K562 (cell line): ENCODE measurements around the gene NUP214. TPM values are rescaled to one million over a fixed set of nuclear protein-coding genes. Genes with fewer than 3 reads are reported as not detected.

Source experiments
- ATAC-seq: fragments of 200-7000 bp; cut with Tn5 transposase; 3 replicates; pipeline ENCODE4 v1.9.1; 2020; ENCODE audit warnings: moderate library complexity
- BruUV-seq: library from RNA; stranded (reverse); fragments of 400-500 nt; replicated peaks from 2 replicates; lab custom pipeline; 2021; lab: Mats Ljungman, UMichigan
- CTCF ChIA-PET: fragments of 300-600 bp; formaldehyde crosslinking; extraction: SDS; loops from one replicate; lab custom pipeline; 2021; ENCODE audit warnings: low intra/inter-chr PET ratio; lab: Yijun Ruan, JAX
- POLR2A ChIA-PET: fragments of 300-600, 350-650 bp; sonication (Branson Sonifier 250); formaldehyde crosslinking; extraction: SDS; loops from one replicate; lab custom pipeline; 2021; ENCODE audit warnings: antibody characterized with exemption, inconsistent platforms; lab: Yijun Ruan, JAX
- DNase-seq, 4 experiments: peaks; one replicate each; pipeline versions ENCODE4 v3.0.0 to v3.0.0-alpha.2; 2011 to 2018; ENCODE audit warnings: low spot score in 3 of 4, mixed read lengths in 3 of 4; ENCODE audit errors: extremely low read depth in 1 of 4
- FAIRE-seq: peaks from 2 replicates; lab custom pipeline; 2011; peaks lifted over from hg19 to GRCh38; lab: Jason Lieb, UNC
- H2AFZ ChIP-seq: 2 replicates; pipeline ENCODE4 v1.6.0; 2011; ENCODE audit warnings: low read depth, low read length, control low read depth, inconsistent platforms
- H3K27ac ChIP-seq: fragments of 200-600 bp; 3 replicates; pipeline ENCODE4 v1.8.0; 2011; ENCODE audit warnings: low read depth, mild to moderate bottlenecking, control low read depth, inconsistent platforms, low read length, moderate library complexity, mixed read lengths; ENCODE audit errors: extremely low read depth
- H3K27me3 ChIP-seq, 2 experiments: fragments of 300-600 bp in 1 of 2; 2 replicates in 1 of 2; 3 replicates in 1 of 2; pipeline versions ENCODE4 v1.6.0 to v1.8.0; 2011; ENCODE audit warnings: inconsistent platforms in 2 of 2, low read length in 2 of 2, mild to moderate bottlenecking in 1 of 2, mixed read lengths in 1 of 2, moderate library complexity in 1 of 2; ENCODE audit not compliant: control insufficient read depth in 2 of 2, insufficient read depth in 2 of 2
- H3K36me3 ChIP-seq: fragments of 300-600 bp; 3 replicates; pipeline ENCODE4 v1.8.0; 2011; ENCODE audit warnings: mild to moderate bottlenecking, low read length, inconsistent platforms; ENCODE audit not compliant: control insufficient read depth, insufficient read depth
- H3K4me1 ChIP-seq, 2 experiments: fragments of 200-600 bp in 1 of 2; replicated peaks in 1 of 2; 2 replicates in 1 of 2; 3 replicates in 1 of 2; pipeline versions ENCODE4 v1.5.1 to v1.8.0; 2011; ENCODE audit warnings: inconsistent platforms in 2 of 2, low read length in 2 of 2, mild to moderate bottlenecking in 1 of 2, mixed read lengths in 1 of 2, moderate library complexity in 1 of 2; ENCODE audit not compliant: control insufficient read depth in 2 of 2, insufficient read depth in 2 of 2
- H3K4me2 ChIP-seq: 2 replicates; pipeline ENCODE4 v1.6.1; 2011; ENCODE audit warnings: low read length, control low read depth, inconsistent platforms, mixed read lengths; ENCODE audit not compliant: insufficient read depth
- H3K4me3 ChIP-seq: fragments of 200-600 bp; sonication (generic), shearing (Covaris generic); 2 replicates; pipeline ENCODE4 v1.5.1; 2016; ENCODE audit warnings: control low read depth, inconsistent platforms
- H3K79me2 ChIP-seq: fragments of 200-600 bp; 3 replicates; pipeline ENCODE4 v1.8.0; 2011; ENCODE audit warnings: low read length, inconsistent platforms; ENCODE audit not compliant: control insufficient read depth, insufficient read depth
- H3K9ac ChIP-seq, 2 experiments: 2 replicates each; pipeline versions ENCODE4 v1.6.0 to v1.6.1; 2011; ENCODE audit warnings: low read depth in 2 of 2, low read length in 2 of 2, control low read depth in 1 of 2, inconsistent platforms in 1 of 2, mild to moderate bottlenecking in 1 of 2, mixed read lengths in 1 of 2; ENCODE audit not compliant: insufficient read depth in 1 of 2
- H3K9me1 ChIP-seq: one replicate; pipeline ENCODE4 v1.6.0; 2011; ENCODE audit warnings: inconsistent platforms, mild to moderate bottlenecking, low read length, moderate library complexity; ENCODE audit not compliant: control insufficient read depth, insufficient read depth
- H3K9me3 ChIP-seq: replicated peaks from 2 replicates; pipeline ENCODE4 v1.5.1; 2011; ENCODE audit warnings: low read depth, low read length, inconsistent platforms; ENCODE audit not compliant: control insufficient read depth, insufficient read depth
- H4K20me1 ChIP-seq: replicated peaks from 2 replicates; pipeline ENCODE4 v1.6.1; 2011; ENCODE audit warnings: low read length, inconsistent platforms, mixed read lengths; ENCODE audit not compliant: control insufficient read depth, insufficient read depth
- BRF2 ChIP-seq: IDR thresholded peaks from 3 replicates; pipeline ENCODE4 v1.6.1; 2011; ENCODE audit warnings: borderline replicate concordance, mild to moderate bottlenecking; ENCODE audit not compliant: insufficient read length, insufficient read depth
- CBFB ChIP-seq: sonication (generic); formaldehyde crosslinking; IDR thresholded peaks from 2 replicates; pipeline ENCODE4 v1.4.0; 2020; ENCODE audit warnings: mild to moderate bottlenecking, missing genetic modification reagents
- CTCFL ChIP-seq: IDR thresholded peaks from 2 replicates; pipeline ENCODE4 v1.6.1; 2011; ENCODE audit warnings: borderline replicate concordance, low read depth, mild to moderate bottlenecking, moderate library complexity, low read length; ENCODE audit not compliant: insufficient read depth, poor library complexity, severe bottlenecking
- DNMT1 ChIP-seq: fragments of 450-650 bp; IDR thresholded peaks from 2 replicates; pipeline ENCODE4 v1.6.1; 2016; ENCODE audit warnings: antibody characterized with exemption, mild to moderate bottlenecking
- E2F3 ChIP-seq: fragments of 250-450 bp; sonication (Bioruptor Pico); IDR thresholded peaks from 2 replicates; pipeline ENCODE4 v1.4.0; 2020; ENCODE audit warnings: mild to moderate bottlenecking
- ELF2 ChIP-seq: fragments of 250-450 bp; sonication (Bioruptor Pico); IDR thresholded peaks from 2 replicates; pipeline ENCODE4 v1.5.0; 2021; ENCODE audit warnings: mild to moderate bottlenecking
- FOXA1 ChIP-seq: fragments of 450-650 bp; IDR thresholded peaks from 2 replicates; pipeline ENCODE4 v1.6.1; 2016; ENCODE audit warnings: mild to moderate bottlenecking, borderline replicate concordance
- GTF2F1 ChIP-seq: IDR thresholded peaks from 2 replicates; pipeline ENCODE4 v1.6.1; 2011; ENCODE audit warnings: low read depth, low read length, improper control_type of control experiment
- PCBP2 ChIP-seq: fragments of 200-400 bp; formaldehyde crosslinking; IDR thresholded peaks from 2 replicates; pipeline ENCODE4 v1.6.1; 2018; ENCODE audit warnings: low read length, low read depth, mild to moderate bottlenecking, moderate library complexity; ENCODE audit not compliant: poor library complexity, severe bottlenecking
- PYGO2 ChIP-seq: fragments of 450-650 bp; IDR thresholded peaks from 2 replicates; pipeline ENCODE4 v1.6.1; 2016; ENCODE audit warnings: mild to moderate bottlenecking, missing genetic modification characterization, moderate library complexity, missing compliant biosample characterization
- RNF2 ChIP-seq: sonication (generic); IDR thresholded peaks from 2 replicates; pipeline ENCODE4 v1.6.1; 2016
- ZHX1 ChIP-seq: fragments of 150-350 bp; conservative IDR thresholded peaks from 2 replicates; pipeline ENCODE4 v1.6.1; 2014; ENCODE audit warnings: low read length
- ZNF639 ChIP-seq, 2 experiments: fragments of 200-800 bp in 1 of 2; sonication (Bioruptor generic) in 1 of 2; sonication (generic) in 1 of 2; formaldehyde crosslinking in 1 of 2; IDR thresholded peaks in 1 of 2; conservative IDR thresholded peaks in 1 of 2; 2 replicates each; pipeline versions ENCODE4 v1.5.0 to v1.6.1; 2016 to 2020; ENCODE audit warnings: missing compliant biosample characterization in 1 of 2, missing genetic modification characterization in 1 of 2, missing genetic modification reagents in 1 of 2
- WGBS: fragments of 100-300 bp; shearing (Covaris generic); methylation state at CpG from one replicate; pipeline ENCODE4 v1.1.6; 2016; ENCODE audit warnings: low coverage, mixed read lengths; ENCODE audit not compliant: insufficient coverage; ENCODE audit errors: missing lambda C conversion rate; 5-methylcytosine and 5-hydroxymethylcytosine counted together
- in situ Hi-C: fragments of 300-500 bp; cut with MboI; formaldehyde crosslinking; loops from 4 replicates; pipeline ENCODE4 v1.15.0; 2018; ENCODE audit warnings: inconsistent platforms, mixed read lengths
- intact Hi-C: fragments of 100-400 bp; cut with micrococcal nuclease; formaldehyde crosslinking; loops from 2 replicates; pipeline ENCODE4 v1.14.2; 2022
- polyA plus RNA-seq, 8 experiments: library from polyadenylated mRNA; depleted of rRNA in 4 of 8; stranded (reverse) in 5 of 8; unstranded in 3 of 8; fragments of >200 nt; fragmentation: Nextera tagmentation in 2 of 8; fragmentation: Illumina TruSeq in 1 of 8; extraction: Ambion mirVana in 2 of 8; extraction: Trizol in 1 of 8; gene quantifications; 2 replicates each; pipeline versions ENCODE4 v1.2.1 to v1.2.3, GENCODE V29; 2011 to 2014; ENCODE audit warnings: inconsistent platforms in 1 of 8, missing spikeins in 1 of 8
- total RNA-seq, 7 experiments: library from RNA; depleted of rRNA in 6 of 7; stranded (reverse); fragments of >200 nt in 6 of 7; fragmentation: Illumina TruSeq in 2 of 7; extraction: Trizol in 2 of 7; gene quantifications; 2 replicates each; pipeline versions ENCODE4 v1.2.1 to v1.2.3, GENCODE V29; 2011 to 2021; ENCODE audit warnings: low replicate concordance in 1 of 7

NUP214 gene
- total and polyA plus RNA-seq, 9 of the 15 experiments (the other 6 are each of a cell fraction or from before 2014, with no cell fraction given) = 56.9 to 332 (median 97.1) TPM

GRCh38 chr9:131203431-131204218, 78.2 kb downstream of the NUP214 start:
- H2AFZ ChIP-seq = no peak overlapping the region
- CTCF ChIA-PET = interaction anchor here (1.1 kb wide), 1 partner anchor 146 kb away, joined by 3 read pairs; no protein-coding TSS in a partner anchor
- whole genome bisulfite sequencing = 95% methylated on average over 4 of the region's 4 CpGs
- no peak for TF ChIP-seq ZHX1
- TF ChIP-seq BRF2 = no peak
- TF ChIP-seq CTCFL = no peak
- no peak for TF ChIP-seq PCBP2
- TF ChIP-seq CBFB (CRISPR knock-in tag) = no peak
- TF ChIP-seq DNMT1 = no peak
- no peak for TF ChIP-seq E2F3 (CRISPR knock-in tag)
- no peak for TF ChIP-seq ELF2
- no peak for TF ChIP-seq ZNF639 (CRISPR knock-in tag; conservative IDR thresholded peaks at IDR 0.05 in 1 of 2, IDR thresholded peaks at IDR 0.05 in 1 of 2)
- TF ChIP-seq FOXA1 = no peak
- no peak for TF ChIP-seq PYGO2
- TF ChIP-seq RNF2 = no peak
- no peak for TF ChIP-seq GTF2F1

More at GRCh38 chr9:131203431-131204218, 78.2 kb downstream of the NUP214 start:
- in situ Hi-C loops (no loop called here), intact Hi-C loops (loop anchor here (1.0 kb wide), 1 partner anchor 146 kb away; no protein-coding TSS in a partner anchor)
- ATAC-seq = peak; percentile 86
- Histone ChIP-seq H4K20me1 (no peaks in the 10 kb centered on the region), H3K4me3 (no peak overlapping the region), H3K4me1 (no peaks in the 10 kb centered on the region), H3K4me2 (no peak overlapping the region), H3K27me3 (no peaks in the 10 kb centered on the region), H3K9me3 (no peaks in the 10 kb centered on the region), H3K79me2 (no peaks in the 10 kb centered on the region), H3K9me1 (no peaks in the 10 kb centered on the region), H3K9ac (no peak overlapping the region), H3K36me3 (peaks cover 89% of the 10 kb centered on the region), H3K27ac (no peak overlapping the region)
- no TSS peak for BruUV-seq
- POLR2A ChIA-PET = interaction anchor here (1.2 to 8.5 kb wide), 3 partner anchors 15 to 53 kb away, joined by 3 to 96 read pairs (median 9); no protein-coding TSS in a partner anchor
- DNase-seq = peak; percentile 66 to 83 (median 76)
- FAIRE-seq = no peak
